ENCODE measurements around the gene RBM22. TPM values are rescaled to one million over a fixed set of nuclear protein-coding genes. Genes with fewer than 3 reads are reported as not detected.
A peak's percentile ranks its signal among the peaks of the same experiment; 100 is the strongest.

The RBM22 gene
- polyA plus RNA-seq, 1 of the 3 experiments (the other 2 are of a cell fraction): 30.7 TPM

GRCh38 chr5:150676578-150676977 lies 24.3 kb downstream of the RBM22 start:
- H3F3A ChIP-seq (replicated peaks; ENCODE audit: insufficient read depth): peaks cover 16% of the 10 kb centered on the region
- H3K4me1 ChIP-seq (ENCODE audit: control insufficient read depth in 1 of 2, insufficient read depth in 2 of 2, low read depth in 1 of 2, low read length in 1 of 2): peaks cover 13 to 18% of the 10 kb centered on the region in 2 experiments; a peak in 2 of 4 replicates
- H3K9ac ChIP-seq: no peak overlapping the region
- H3K27ac ChIP-seq (ENCODE audit: low read depth in 2 of 2, low read length in 1 of 2): no peak overlapping the region
- H3K4me2 ChIP-seq: no peak overlapping the region
- H3K4me3 ChIP-seq (ENCODE audit: low read depth in 2 of 2, low read length in 1 of 2): no peak overlapping the region
- H4K20me1 ChIP-seq (ENCODE audit: insufficient read depth): no peaks in the 10 kb centered on the region
- DNase-seq: no peak
- WGBS (ENCODE audit: low lambda C conversion rate): 81% methylated on average over 9 of the region's 9 CpGs
- no peaks in the 10 kb centered on the region for H3K27me3 ChIP-seq (ENCODE audit: insufficient read depth)
- H3K36me3 ChIP-seq (replicated peaks in 1 of 2; ENCODE audit: control insufficient read depth in 1 of 2, insufficient read depth in 2 of 2, low read length in 1 of 2): no peaks in the 10 kb centered on the region
- no peak overlapping the region for H2AFZ ChIP-seq (ENCODE audit: low read depth)
- TF ChIP-seq RCOR1 (IDR thresholded peaks at IDR 0.05; ENCODE audit: low read length) (no peak), YY1 (IDR thresholded peaks at IDR 0.05; ENCODE audit: low read depth) (no peak), FOXJ3 (CRISPR knock-in tag; IDR thresholded peaks at IDR 0.05) (no peak), RFX5 (IDR thresholded peaks at IDR 0.05; ENCODE audit: low read length) (no peak), POLR2AphosphoS5 (IDR thresholded peaks at IDR 0.05; ENCODE audit: low read depth, low read length) (no peak), EZH2phosphoT487 (IDR thresholded peaks at IDR 0.05; ENCODE audit: borderline replicate concordance, low read depth) (no peak), NFIC (IDR thresholded peaks at IDR 0.05; ENCODE audit: borderline replicate concordance) (no peak), FOXM1 (IDR thresholded peaks at IDR 0.05; ENCODE audit: low read depth) (no peak), FOSL2 (IDR thresholded peaks at IDR 0.05; ENCODE audit: borderline replicate concordance, low read depth) (no peak), IRF3 (IDR thresholded peaks at IDR 0.05; ENCODE audit: low read depth, low read length) (no peak), ELF1 (IDR thresholded peaks at IDR 0.05) (no peak)
- TF ChIP-seq, protein P1, sequence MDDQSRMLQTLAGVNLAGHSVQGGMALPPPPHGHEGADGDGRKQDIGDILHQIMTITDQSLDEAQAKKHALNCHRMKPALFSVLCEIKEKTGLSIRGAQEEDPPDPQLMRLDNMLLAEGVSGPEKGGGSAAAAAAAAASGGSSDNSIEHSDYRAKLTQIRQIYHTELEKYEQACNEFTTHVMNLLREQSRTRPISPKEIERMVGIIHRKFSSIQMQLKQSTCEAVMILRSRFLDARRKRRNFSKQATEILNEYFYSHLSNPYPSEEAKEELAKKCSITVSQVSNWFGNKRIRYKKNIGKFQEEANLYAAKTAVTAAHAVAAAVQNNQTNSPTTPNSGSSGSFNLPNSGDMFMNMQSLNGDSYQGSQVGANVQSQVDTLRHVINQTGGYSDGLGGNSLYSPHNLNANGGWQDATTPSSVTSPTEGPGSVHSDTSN (IDR thresholded peaks at IDR 0.05): no peak
- TF ChIP-seq, protein P2, sequence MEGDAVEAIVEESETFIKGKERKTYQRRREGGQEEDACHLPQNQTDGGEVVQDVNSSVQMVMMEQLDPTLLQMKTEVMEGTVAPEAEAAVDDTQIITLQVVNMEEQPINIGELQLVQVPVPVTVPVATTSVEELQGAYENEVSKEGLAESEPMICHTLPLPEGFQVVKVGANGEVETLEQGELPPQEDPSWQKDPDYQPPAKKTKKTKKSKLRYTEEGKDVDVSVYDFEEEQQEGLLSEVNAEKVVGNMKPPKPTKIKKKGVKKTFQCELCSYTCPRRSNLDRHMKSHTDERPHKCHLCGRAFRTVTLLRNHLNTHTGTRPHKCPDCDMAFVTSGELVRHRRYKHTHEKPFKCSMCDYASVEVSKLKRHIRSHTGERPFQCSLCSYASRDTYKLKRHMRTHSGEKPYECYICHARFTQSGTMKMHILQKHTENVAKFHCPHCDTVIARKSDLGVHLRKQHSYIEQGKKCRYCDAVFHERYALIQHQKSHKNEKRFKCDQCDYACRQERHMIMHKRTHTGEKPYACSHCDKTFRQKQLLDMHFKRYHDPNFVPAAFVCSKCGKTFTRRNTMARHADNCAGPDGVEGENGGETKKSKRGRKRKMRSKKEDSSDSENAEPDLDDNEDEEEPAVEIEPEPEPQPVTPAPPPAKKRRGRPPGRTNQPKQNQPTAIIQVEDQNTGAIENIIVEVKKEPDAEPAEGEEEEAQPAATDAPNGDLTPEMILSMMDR (IDR thresholded peaks at IDR 0.05): no peak
- H3K9me3 ChIP-seq: no peaks in the 10 kb centered on the region
- no peaks in the 10 kb centered on the region for H3K79me2 ChIP-seq (ENCODE audit: insufficient read depth)
- ChIA-PET POLR2A (no interaction called here), CTCF (no interaction called here)
- no peaks in the 10 kb centered on the region for H3K9me2 ChIP-seq

GRCh38 chr5:150675069-150675468 lies 25.8 kb downstream of the RBM22 start:
- H3K9ac ChIP-seq: no peak overlapping the region
- POLR2A ChIA-PET: no interaction called here
- H3K36me3 ChIP-seq (replicated peaks in 1 of 2; ENCODE audit: control insufficient read depth in 1 of 2, insufficient read depth in 2 of 2, low read length in 1 of 2): no peaks in the 10 kb centered on the region

More at GRCh38 chr5:150675069-150675468, 25.8 kb downstream of the RBM22 start:
- no peaks in the 10 kb centered on the region for H3K9me2 ChIP-seq
- CTCF ChIA-PET: interaction anchor here (0.7 to 4.3 kb wide), 3 partner anchors 25 to 114 kb away, joined by 3 to 32 read pairs (median 8); partner anchors contain the start of gene RBM22
- H3K9me3 ChIP-seq: no peaks in the 10 kb centered on the region
- H3K27ac ChIP-seq (ENCODE audit: low read depth in 2 of 2, low read length in 1 of 2): peak overlapping the region in 1 of 2 experiments; percentile 80; a peak in 1 of 4 replicates
- 96% methylated on average over 6 of the region's 6 CpGs for WGBS (ENCODE audit: low lambda C conversion rate)
- H2AFZ ChIP-seq (ENCODE audit: low read depth): peak overlapping the region; percentile 87; the same call in 1 of the 2 replicates
- no peaks in the 10 kb centered on the region for H3K79me2 ChIP-seq (ENCODE audit: insufficient read depth)
- no peaks in the 10 kb centered on the region for H4K20me1 ChIP-seq (ENCODE audit: insufficient read depth)
- H3K4me3 ChIP-seq (ENCODE audit: low read depth in 2 of 2, low read length in 1 of 2): no peak overlapping the region
- no peak for DNase-seq
- peaks cover 16% of the 10 kb centered on the region for H3F3A ChIP-seq (replicated peaks; ENCODE audit: insufficient read depth)
- no peaks in the 10 kb centered on the region for H3K27me3 ChIP-seq (ENCODE audit: insufficient read depth)
- no peak overlapping the region; the same call in 1 of the 2 replicates for H3K4me2 ChIP-seq
- H3K4me1 ChIP-seq (ENCODE audit: control insufficient read depth in 1 of 2, insufficient read depth in 2 of 2, low read depth in 1 of 2, low read length in 1 of 2): peaks cover 13 to 23% of the 10 kb centered on the region in 2 experiments; a peak in 2 of 4 replicates
- TF ChIP-seq SIN3A (IDR thresholded peaks at IDR 0.05; ENCODE audit: borderline replicate concordance, low read depth, low read length): no peak
- TF ChIP-seq SMC3 (IDR thresholded peaks at IDR 0.05; ENCODE audit: low read depth, low read length): no peak
- TF ChIP-seq GATA2 (CRISPR knock-in tag; IDR thresholded peaks at IDR 0.05): no peak
- no peak for TF ChIP-seq USF2 (IDR thresholded peaks at IDR 0.05; ENCODE audit: borderline replicate concordance, low read depth, low read length)
- TF ChIP-seq POLR2AphosphoS5 (IDR thresholded peaks at IDR 0.05; ENCODE audit: low read depth, low read length): no peak
- TF ChIP-seq ZBTB33 (IDR thresholded peaks at IDR 0.05; ENCODE audit: borderline replicate concordance, low read depth): no peak

Data from SK-N-SH (cell line).